ENCODE measurements around the gene C2CD5.

The C2CD5 gene

GRCh38 chr12:22399464-22400180, 144.7 kb downstream of the C2CD5 start:
- peak overlapping the region; percentile 28 for H3K27ac Mint-ChIP-seq
- H3K4me3 Mint-ChIP-seq = no peak overlapping the region
- peaks cover 4% of the 10 kb centered on the region for H3K27me3 Mint-ChIP-seq
- H3K9me3 Mint-ChIP-seq (ENCODE audit: low read depth) = peaks cover 7% of the 10 kb centered on the region
- H3K4me1 Mint-ChIP-seq (ENCODE audit: low read depth) = peaks cover 36% of the 10 kb centered on the region
- H3K36me3 Mint-ChIP-seq = peaks cover 5% of the 10 kb centered on the region
